Chondrocyte (in vitro differentiated cells): ENCODE measurements around the gene KIF21A. TPM values are rescaled to one million over a fixed set of nuclear protein-coding genes. Genes with fewer than 3 reads are reported as not detected.
"Not testable (repeated sequence)": the region's sequence is repeated elsewhere in the genome, so short reads cannot be mapped to it uniquely, and the experiment has no call there.

Experiments used
- DNase-seq: peaks from one replicate; pipeline ENCODE4 v3.0.0; 2021; ENCODE audit warnings: mixed read lengths, low spot score
- H3K27ac Mint-ChIP-seq: one replicate; pipeline ENCODE4 v1.8.0; 2021; ENCODE audit warnings: mild to moderate bottlenecking, moderate library complexity, mixed read lengths; ENCODE audit not compliant: unreplicated experiment
- H3K27me3 Mint-ChIP-seq: 2 replicates; pipeline ENCODE4 v1.8.0; 2021; ENCODE audit warnings: low read depth, mixed read lengths
- H3K36me3 Mint-ChIP-seq: 2 replicates; pipeline ENCODE4 v1.8.0; 2021; ENCODE audit warnings: low read depth, mixed read lengths
- H3K4me1 Mint-ChIP-seq: 2 replicates; pipeline ENCODE4 v1.8.0; 2021; ENCODE audit warnings: low read depth, mild to moderate bottlenecking, mixed read lengths
- H3K4me3 Mint-ChIP-seq: one replicate; pipeline ENCODE4 v1.8.0; 2021; ENCODE audit warnings: mild to moderate bottlenecking, moderate library complexity, mixed read lengths; ENCODE audit not compliant: unreplicated experiment
- H3K9me3 Mint-ChIP-seq: 2 replicates; pipeline ENCODE4 v1.8.0; 2021; ENCODE audit warnings: low read depth, mixed read lengths
- total RNA-seq: library from RNA; stranded (reverse); gene quantifications from 3 replicates; pipeline ENCODE4 v1.2.1, GENCODE V29; 2021
- TF ChIP-seq, protein P1 (sequence below): fragments of 200-600 bp; sonication (generic); IDR thresholded peaks from 2 replicates; pipeline ENCODE4 v1.5.0; 2021; ENCODE audit warnings: antibody characterized with exemption, mild to moderate bottlenecking, moderate library complexity

KIF21A gene
- total RNA-seq, 1 donor from 2014 or later = 9.4 TPM

DNA sequence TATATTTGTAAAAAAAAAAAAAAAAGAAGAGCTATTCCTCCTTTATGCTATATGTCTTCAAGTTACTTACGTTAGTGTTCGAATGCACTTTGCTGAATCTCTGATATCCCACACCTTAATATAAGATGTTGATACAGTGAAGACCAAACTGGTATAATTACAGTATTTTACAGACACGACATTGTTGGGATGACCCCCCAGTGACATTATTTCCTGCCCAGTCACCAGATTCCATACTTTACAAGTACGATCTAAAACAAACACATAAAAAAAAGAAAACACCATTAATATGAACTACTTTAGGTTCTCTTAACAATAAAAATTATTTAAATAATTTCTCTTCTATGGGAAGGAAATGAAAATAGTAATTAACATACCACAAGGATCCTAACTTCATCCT is 133.4 kb downstream of the KIF21A start:
- Mint-ChIP-seq H3K4me1 (peaks cover 3% of the 10 kb centered on the region), H3K9me3 (peaks cover 5% of the 10 kb centered on the region), H3K27me3 (no peaks in the 10 kb centered on the region), H3K4me3 (no peak overlapping the region), H3K27ac (no peak overlapping the region), H3K36me3 (peaks cover 2% of the 10 kb centered on the region)
- TF ChIP-seq, protein P1, sequence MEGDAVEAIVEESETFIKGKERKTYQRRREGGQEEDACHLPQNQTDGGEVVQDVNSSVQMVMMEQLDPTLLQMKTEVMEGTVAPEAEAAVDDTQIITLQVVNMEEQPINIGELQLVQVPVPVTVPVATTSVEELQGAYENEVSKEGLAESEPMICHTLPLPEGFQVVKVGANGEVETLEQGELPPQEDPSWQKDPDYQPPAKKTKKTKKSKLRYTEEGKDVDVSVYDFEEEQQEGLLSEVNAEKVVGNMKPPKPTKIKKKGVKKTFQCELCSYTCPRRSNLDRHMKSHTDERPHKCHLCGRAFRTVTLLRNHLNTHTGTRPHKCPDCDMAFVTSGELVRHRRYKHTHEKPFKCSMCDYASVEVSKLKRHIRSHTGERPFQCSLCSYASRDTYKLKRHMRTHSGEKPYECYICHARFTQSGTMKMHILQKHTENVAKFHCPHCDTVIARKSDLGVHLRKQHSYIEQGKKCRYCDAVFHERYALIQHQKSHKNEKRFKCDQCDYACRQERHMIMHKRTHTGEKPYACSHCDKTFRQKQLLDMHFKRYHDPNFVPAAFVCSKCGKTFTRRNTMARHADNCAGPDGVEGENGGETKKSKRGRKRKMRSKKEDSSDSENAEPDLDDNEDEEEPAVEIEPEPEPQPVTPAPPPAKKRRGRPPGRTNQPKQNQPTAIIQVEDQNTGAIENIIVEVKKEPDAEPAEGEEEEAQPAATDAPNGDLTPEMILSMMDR = no peak
- no peak for DNase-seq

GRCh38 chr12:39301422-39301821 is 141.5 kb downstream of the KIF21A start:
- Mint-ChIP-seq H3K4me1 (no peaks in the 10 kb centered on the region), H3K27ac (no peak overlapping the region), H3K4me3 (no peak overlapping the region), H3K9me3 (peaks cover 9% of the 10 kb centered on the region), H3K36me3 (peaks cover 12% of the 10 kb centered on the region), H3K27me3 (no peaks in the 10 kb centered on the region)
- TF ChIP-seq, protein P1 = no peak
- no peak for DNase-seq

- no peak overlapping the region for H3K4me3 Mint-ChIP-seq
- DNase-seq = no peak
- H3K9me3 Mint-ChIP-seq = peaks cover 9% of the 10 kb centered on the region
- TF ChIP-seq, protein P1 = no peak
- H3K36me3 Mint-ChIP-seq = peaks cover 12% of the 10 kb centered on the region
- H3K27ac Mint-ChIP-seq = no peak overlapping the region
- no peaks in the 10 kb centered on the region for H3K4me1 Mint-ChIP-seq
- no peaks in the 10 kb centered on the region for H3K27me3 Mint-ChIP-seq
Measured at GRCh38 chr12:39300799-39301198, 142.1 kb downstream of the KIF21A start.

DNA sequence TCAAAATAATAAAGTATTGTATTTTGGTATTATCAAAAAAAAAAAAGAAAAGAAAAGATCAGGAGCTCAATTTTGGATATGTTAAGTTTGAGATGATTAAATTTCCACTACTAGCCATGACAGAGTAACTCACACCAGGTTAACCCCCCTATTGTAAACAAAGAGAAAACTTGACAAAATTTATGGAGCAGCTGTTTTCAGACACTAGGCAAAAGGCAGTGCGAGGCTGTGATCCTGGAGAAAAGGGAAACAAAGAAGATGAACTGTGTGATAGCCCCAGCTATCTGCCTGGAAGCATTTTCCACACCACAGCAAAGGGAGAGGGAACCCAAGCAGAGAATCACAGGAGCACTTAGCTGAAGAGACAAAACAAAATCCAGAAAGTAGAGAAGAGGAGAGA is 145.0 kb downstream of the KIF21A start:
- Mint-ChIP-seq H3K9me3 (peaks cover 9% of the 10 kb centered on the region), H3K4me1 (no peaks in the 10 kb centered on the region), H3K4me3 (no peak overlapping the region), H3K36me3 (peaks cover 3% of the 10 kb centered on the region), H3K27ac (no peak overlapping the region), H3K27me3 (no peaks in the 10 kb centered on the region)
- TF ChIP-seq, protein P1 = no peak
- no peak for DNase-seq

DNA sequence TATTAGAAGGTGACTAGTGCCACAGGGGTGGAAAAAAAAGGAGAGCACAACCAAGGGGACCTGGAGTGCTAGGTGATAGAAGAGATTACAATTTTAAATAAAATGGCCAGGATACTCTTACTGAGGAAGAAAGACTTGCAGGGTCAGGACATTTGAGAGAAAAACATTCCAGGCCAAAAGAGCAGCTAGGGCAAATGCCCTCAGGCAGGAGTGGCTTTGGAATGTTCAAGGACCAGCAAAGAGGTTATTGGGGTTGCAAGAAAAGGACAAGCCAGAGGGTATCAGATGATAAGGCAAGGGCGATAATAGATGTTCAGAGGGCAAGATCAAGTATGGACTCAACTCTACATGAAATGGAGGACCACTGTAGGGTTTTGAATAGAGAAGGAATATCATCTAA is 146.4 kb downstream of the KIF21A start:
- Mint-ChIP-seq H3K27ac (no peak overlapping the region), H3K27me3 (no peaks in the 10 kb centered on the region), H3K4me3 (no peak overlapping the region), H3K36me3 (peaks cover 3% of the 10 kb centered on the region), H3K4me1 (no peaks in the 10 kb centered on the region), H3K9me3 (peaks cover 9% of the 10 kb centered on the region)
- TF ChIP-seq, protein P1 = no peak
- DNase-seq = no peak

- not testable (repeated sequence) for H3K27me3 Mint-ChIP-seq, DNase-seq, H3K36me3 Mint-ChIP-seq, H3K9me3 Mint-ChIP-seq, H3K4me3 Mint-ChIP-seq, H3K4me1 Mint-ChIP-seq, H3K27ac Mint-ChIP-seq
Measured at GRCh38 chr12:39295593-39295992, 147.3 kb downstream of the KIF21A start.
